Hepatocyte (in vitro differentiated cells): ENCODE measurements around the gene LMOD1.

ENCODE experiments used
- CTCF ChIP-seq: fragments of 200-600 bp; sonication (generic); IDR thresholded peaks from 2 replicates; pipeline ENCODE4 v1.5.1; 2016; ENCODE audit warnings: antibody characterized with exemption, mild to moderate bottlenecking; ENCODE audit not compliant: poor library complexity
- EZH2 ChIP-seq: fragments of 200-600 bp; sonication (generic); IDR thresholded peaks from 2 replicates; pipeline ENCODE4 v1.6.1; 2016; ENCODE audit warnings: antibody characterized with exemption, mild to moderate bottlenecking, borderline replicate concordance

- no peak for TF ChIP-seq EZH2
- TF ChIP-seq CTCF = no peak
Observed at GRCh38 chr1:201955729-201956143, 9.4 kb upstream of the LMOD1 start.
